Sciatic nerve (tissue), 2 donors: Measurements from ENCODE around the gene FUT9. TPM values are rescaled to one million over a fixed set of nuclear protein-coding genes. Genes with fewer than 3 reads are reported as not detected.
"Not testable (repeated sequence)": the region's sequence is repeated elsewhere in the genome, so short reads cannot be mapped to it uniquely, and the experiment has no call there.

ENCODE experiments used
- ATAC-seq: fragments of 200-7000 bp; cut with Tn5 transposase; one replicate; pipeline ENCODE4 v1.9.1; 2020; ENCODE audit warnings: mild to moderate bottlenecking, moderate library complexity
- DNase-seq: peaks from one replicate; pipeline ENCODE4 v3.0.0-alpha.2; 2020; ENCODE audit warnings: low spot score
- intact Hi-C: fragments of 100-400 bp; cut with DNase I; formaldehyde crosslinking; loops from one replicate; pipeline ENCODE4 v1.14.2; 2022
- total RNA-seq: library from RNA; stranded (reverse); fragmentation: NEBNext Ultra II Directional; extraction: Animal tissue kit (Norgen Biotek cat#: 25700); gene quantifications from one replicate; pipeline ENCODE4 v1.2.1, GENCODE V29; 2021
- donor health status: DM: no; HTN: no; CAD: no.
- donor health status: DM: no; HTN: no; CAD: no.

The FUT9 gene
- total RNA-seq, 1 donor from 2014 or later: 0.27 TPM

GRCh38 chr6:96246563-96246962 is 230.8 kb downstream of the FUT9 start:
- intact Hi-C loops: no loop called here
- DNase-seq: no peak
- no peak for ATAC-seq

GRCh38 chr6:96249755-96250154 is 234.0 kb downstream of the FUT9 start:
- ATAC-seq (no peak), DNase-seq (no peak)
- intact Hi-C loops: no loop called here

GRCh38 chr6:96257751-96258150 is 242.0 kb downstream of the FUT9 start:
- DNase-seq (no peak), ATAC-seq (no peak)
- intact Hi-C loops: no loop called here

- not testable (repeated sequence) for DNase-seq, ATAC-seq
These were observed 245.1 kb downstream of the FUT9 start for GRCh38 chr6:96260787-96261430.

More at GRCh38 chr6:96260787-96261430, 245.1 kb downstream of the FUT9 start:
- intact Hi-C loops: not testable (repeated sequence)
